GM10248 (cell line): Measurements from ENCODE around the gene ARL16.
A peak's percentile ranks its signal among the peaks of the same experiment; 100 is the strongest.

Experiments used
- CTCF ChIA-PET: fragments of 300-600 bp; sonication (Branson Sonifier 250); formaldehyde crosslinking; extraction: SDS; loops from one replicate; lab custom pipeline; 2021; ENCODE audit warnings: antibody characterized with exemption; lab: Yijun Ruan, JAX
- POLR2A ChIA-PET: fragments of 350-650 bp; sonication (Branson Sonifier 250); formaldehyde crosslinking; extraction: SDS; loops from one replicate; lab custom pipeline; 2020; ENCODE audit warnings: antibody characterized with exemption; lab: Yijun Ruan, JAX
- DNase-seq: peaks from one replicate; pipeline ENCODE4 v3.0.0; 2012; ENCODE audit errors: extremely low spot score
- CTCF ChIP-seq: IDR thresholded peaks from 2 replicates; pipeline ENCODE4 v1.5.1; 2012; ENCODE audit warnings: mild to moderate bottlenecking, low read depth; ENCODE audit errors: extremely low read depth, missing control alignments, control extremely low read depth

ARL16 gene

DNA sequence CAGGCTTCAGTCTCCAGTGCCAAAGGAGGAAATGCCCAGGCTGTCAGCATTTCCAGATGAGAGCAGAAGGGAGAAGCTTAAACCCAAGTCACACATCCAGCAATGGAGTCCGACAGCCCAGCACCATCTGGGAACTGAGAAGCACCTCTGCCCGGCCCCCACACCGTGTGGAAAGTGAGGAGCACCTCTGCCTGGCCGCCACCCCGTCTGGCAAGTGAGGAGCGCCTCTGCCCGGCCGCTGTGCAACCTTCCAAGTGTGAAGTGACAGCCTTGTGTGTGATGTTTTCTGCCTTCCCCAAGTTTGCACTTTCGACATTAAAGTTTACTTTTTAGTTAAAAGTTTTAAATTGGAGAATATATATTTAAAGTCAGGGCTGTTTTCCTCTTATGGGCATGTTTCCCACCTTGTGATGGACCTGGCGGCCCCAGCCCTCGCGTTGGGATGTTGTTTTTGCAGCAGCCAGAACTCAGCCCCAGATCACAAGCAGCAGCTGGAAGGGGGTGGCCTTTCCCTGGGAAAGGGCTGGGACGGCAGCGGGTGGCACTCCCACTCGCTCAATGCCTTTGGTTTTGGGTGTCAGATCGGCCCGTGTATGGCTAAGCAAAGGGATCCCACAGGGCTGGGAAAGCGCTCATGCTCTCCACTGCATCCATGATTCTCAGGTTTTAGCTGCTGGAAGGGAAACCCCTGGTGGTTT, 9.9 kb downstream of the ARL16 start:
- ChIA-PET CTCF (interaction anchor here (1.3 kb wide), 1 partner anchor 28 kb away, joined by 3 read pairs; no protein-coding TSS in a partner anchor), POLR2A (interaction anchor here (1.3 kb wide), 1 partner anchor 28 kb away, joined by 3 read pairs; no protein-coding TSS in a partner anchor)
- TF ChIP-seq CTCF: no peak
- no peak for DNase-seq

DNA sequence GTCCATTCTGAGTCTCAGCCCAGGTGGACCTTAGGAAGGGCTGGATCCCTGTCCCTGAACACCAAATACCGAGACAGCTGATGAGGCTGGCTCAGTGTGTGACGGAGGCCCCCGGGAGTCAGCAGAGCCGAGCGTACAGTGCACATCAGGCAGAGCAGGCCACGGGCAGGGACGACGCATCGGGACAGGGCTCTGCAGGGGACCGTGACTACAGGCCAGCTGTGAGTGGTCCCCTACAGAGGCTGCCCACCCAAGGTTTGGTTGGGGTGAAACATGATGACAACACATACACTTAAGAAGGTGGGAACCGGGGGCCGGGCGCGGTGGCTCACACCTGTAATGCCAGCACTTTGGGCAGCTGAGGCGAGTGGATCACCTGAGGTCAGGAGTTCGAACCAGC, 10.6 kb downstream of the ARL16 start:
- DNase-seq: no peak
- TF ChIP-seq CTCF: no peak
- ChIA-PET POLR2A (interaction anchor here (1.3 kb wide), 1 partner anchor 29 kb away, joined by 3 read pairs; no protein-coding TSS in a partner anchor), CTCF (interaction anchor here (1.2 kb wide), 1 partner anchor 287 kb away, joined by 3 read pairs; no protein-coding TSS in a partner anchor)

DNA sequence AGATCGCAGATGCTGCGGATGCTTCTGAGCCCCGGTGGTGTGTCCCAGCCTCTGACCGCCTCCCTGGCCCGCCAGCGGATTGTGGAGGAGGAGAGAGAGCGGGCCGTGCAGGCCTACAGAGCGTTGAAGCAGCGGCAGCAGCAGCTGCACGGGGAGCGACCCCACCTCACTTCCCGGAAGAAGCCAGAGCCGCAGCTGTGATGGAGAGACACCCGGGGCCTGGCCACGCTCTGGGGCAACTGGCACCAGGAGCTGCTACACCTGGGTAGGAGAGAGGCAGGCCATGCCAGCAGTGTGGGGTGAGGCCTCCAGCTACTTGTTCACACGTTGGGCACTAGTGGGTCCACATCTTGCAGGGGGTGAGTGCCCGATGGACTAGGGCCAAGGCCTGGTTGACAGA, 11.1 kb downstream of the ARL16 start:
- ChIA-PET POLR2A (interaction anchor here (1.3 kb wide), 1 partner anchor 29 kb away, joined by 3 read pairs; no protein-coding TSS in a partner anchor), CTCF (interaction anchor here (1.2 kb wide), 1 partner anchor 287 kb away, joined by 3 read pairs; no protein-coding TSS in a partner anchor)
- no peak for TF ChIP-seq CTCF
- no peak for DNase-seq

- TF ChIP-seq CTCF: no peak
- CTCF ChIA-PET: interaction anchor here (3.9 kb wide), 1 partner anchor 8 kb away, joined by 16 read pairs; no protein-coding TSS in a partner anchor
- POLR2A ChIA-PET: no interaction called here
- no peak for DNase-seq
Observed at GRCh38 chr17:81667754-81668153, 15.8 kb downstream of the ARL16 start.

- DNase-seq: peak; percentile 99
- no peak for TF ChIP-seq CTCF
- ChIA-PET POLR2A (interaction anchor here (0.5 kb wide), 1 partner anchor 532 kb away, joined by 3 read pairs; no protein-coding TSS in a partner anchor), CTCF (interaction anchor here (1.5 to 3.9 kb wide), 3 partner anchors 10 to 37 kb away, joined by 3 to 16 read pairs (median 4); partner anchors contain the start of genes MRPL12 and PDE6G)
Observed at GRCh38 chr17:81666342-81667191, 17.0 kb downstream of the ARL16 start, which contains the start of the genes CCDC137 and OXLD1. TSS of gene CCDC137 (plus strand) at chr17:81666737. CDS start at chr17:81666767, 30 bp downstream. TSS of gene OXLD1 (minus strand) at chr17:81666605. CDS start at chr17:81666577, 28 bp downstream.

GRCh38 chr17:81666092-81666341, 17.6 kb downstream of the ARL16 start:
- TF ChIP-seq CTCF: no peak
- CTCF ChIA-PET: interaction anchor here (1.5 to 3.9 kb wide), 3 partner anchors 9 to 37 kb away, joined by 3 to 16 read pairs (median 4); partner anchors contain the start of genes MRPL12 and PDE6G
- POLR2A ChIA-PET: interaction anchor here (0.5 kb wide), 1 partner anchor 533 kb away, joined by 3 read pairs; no protein-coding TSS in a partner anchor
- DNase-seq: no peak
